ENCODE results near the gene TYR.

The TYR gene

GRCh38 chr11:89175796-89176195 is 1.9 kb upstream of the TYR start:
- DNase-seq (ENCODE audit: low read depth), result no peak
- no peak overlapping the region for H3K4me3 ChIP-seq (ENCODE audit: control insufficient read depth, low read depth, low read length)
- no peak for TF ChIP-seq CTCF (conservative IDR thresholded peaks at IDR 0.05; ENCODE audit: control insufficient read depth, insufficient read depth, low read depth, low read length)

GRCh38 chr11:89176938-89177337 is 737 bp upstream of the TYR start:
- H3K4me3 ChIP-seq (ENCODE audit: control insufficient read depth, low read depth, low read length), result no peak overlapping the region
- no peak for DNase-seq (ENCODE audit: low read depth)
- no peak for TF ChIP-seq CTCF (conservative IDR thresholded peaks at IDR 0.05; ENCODE audit: control insufficient read depth, insufficient read depth, low read depth, low read length)

- no peak overlapping the region for H3K4me3 ChIP-seq (ENCODE audit: control insufficient read depth, low read depth, low read length)
- no peak for DNase-seq (ENCODE audit: low read depth)
- TF ChIP-seq CTCF (conservative IDR thresholded peaks at IDR 0.05; ENCODE audit: control insufficient read depth, insufficient read depth, low read depth, low read length), result no peak
Measured at GRCh38 chr11:89181111-89181510, 3.4 kb downstream of the TYR start.

GRCh38 chr11:89182773-89183518 is 5.3 kb downstream of the TYR start:
- no peak for DNase-seq (ENCODE audit: low read depth)

GRCh38 chr11:89184021-89184420 is 6.3 kb downstream of the TYR start:
- TF ChIP-seq CTCF (conservative IDR thresholded peaks at IDR 0.05; ENCODE audit: control insufficient read depth, insufficient read depth, low read depth, low read length), result no peak
- DNase-seq (ENCODE audit: low read depth), result peak; percentile 21
- no peak overlapping the region for H3K4me3 ChIP-seq (ENCODE audit: control insufficient read depth, low read depth, low read length)

More at GRCh38 chr11:89182773-89183518, 5.3 kb downstream of the TYR start:
- H3K4me3 ChIP-seq (ENCODE audit: control insufficient read depth, low read depth, low read length), result no peak overlapping the region
- no peak for TF ChIP-seq CTCF (conservative IDR thresholded peaks at IDR 0.05; ENCODE audit: control insufficient read depth, insufficient read depth, low read depth, low read length)

GRCh38 chr11:89189776-89190175 is 12.1 kb downstream of the TYR start:
- H3K4me3 ChIP-seq (ENCODE audit: control insufficient read depth, low read depth, low read length), result no peak overlapping the region
- TF ChIP-seq CTCF (conservative IDR thresholded peaks at IDR 0.05; ENCODE audit: control insufficient read depth, insufficient read depth, low read depth, low read length), result no peak
- no peak for DNase-seq (ENCODE audit: low read depth)

All from fibroblast of mammary gland (primary cell).